ENCODE data around the gene PDZD11. TPM values are rescaled to one million over a fixed set of nuclear protein-coding genes. Genes with fewer than 3 reads are reported as not detected.

Gene PDZD11
- total RNA-seq, 1 experiment from 2014 or later = 29.6 TPM

GRCh38 chrX:70292788-70293187, 3.1 kb upstream of the PDZD11 start:
- CTCF ChIA-PET = no interaction called here
- intact Hi-C loops (cut with micrococcal nuclease) = loop anchor here (5.0 kb wide), 1 partner anchor 160 kb away; the partner anchor contains the start of gene IGBP1
- RAD21 ChIA-PET (ENCODE audit: low non-redundant PET in 1 of 2, low total read pairs in 2 of 2, uncharacterized antibody in 2 of 2, unreplicated experiment in 2 of 2) = no interaction called here
- ATAC-seq = no peak
- Histone ChIP-seq H3K27me3 (ENCODE audit: insufficient read depth, low read length) (no peaks in the 10 kb centered on the region), H3K4me2 (ENCODE audit: low read length) (no peak overlapping the region), H3K4me1 (ENCODE audit: control insufficient read depth in 1 of 2, insufficient read depth in 2 of 2, low read length in 2 of 2) (peaks cover 3 to 5% of the 10 kb centered on the region in 2 experiments; a peak in 1 of 4 replicates), H3K27ac (ENCODE audit: low read depth, low read length) (no peak overlapping the region), H3K79me2 (ENCODE audit: insufficient read depth, low read length) (peaks cover 77% of the 10 kb centered on the region), H3K4me3 (replicated peaks in 1 of 2; ENCODE audit: low read depth in 1 of 2, low read length in 2 of 2) (no peak overlapping the region), H3K9ac (ENCODE audit: low read length) (no peak overlapping the region), H2AFZ (ENCODE audit: low read depth, low read length, poor library complexity, severe bottlenecking) (no peak overlapping the region), H3K9me3 (ENCODE audit: control insufficient read depth in 1 of 2, insufficient read depth in 1 of 2, low read depth in 1 of 2, low read length in 2 of 2) (no peaks in the 10 kb centered on the region), H3K36me3 (ENCODE audit: control insufficient read depth in 1 of 2, insufficient read depth in 2 of 2, low read length in 2 of 2) (peaks cover 4 to 15% of the 10 kb centered on the region in 2 experiments), H4K20me1 (ENCODE audit: insufficient read depth) (no peaks in the 10 kb centered on the region), H3K9me2 (ENCODE audit: insufficient read depth) (no peaks in the 10 kb centered on the region)
- TF ChIP-seq ZNF274 (IDR thresholded peaks at IDR 0.05; ENCODE audit: low read depth, low read length) (no peak), TCF7L2 (IDR thresholded peaks at IDR 0.05; ENCODE audit: borderline replicate concordance, extremely low read depth, insufficient read depth, insufficient read length) (no peak), CEBPB (IDR thresholded peaks at IDR 0.05; ENCODE audit: low read depth) (no peak), EGR1 (IDR thresholded peaks at IDR 0.05; ENCODE audit: low read depth) (no peak), EZH2phosphoT487 (IDR thresholded peaks at IDR 0.05; ENCODE audit: borderline replicate concordance) (no peak), SP1 (IDR thresholded peaks at IDR 0.05; ENCODE audit: low read depth) (no peak), ZBTB33 (IDR thresholded peaks at IDR 0.05; ENCODE audit: extremely low read depth, insufficient replicate concordance, low read length) (no peak), ATF3 (IDR thresholded peaks at IDR 0.05) (no peak), MAX (IDR thresholded peaks at IDR 0.05) (no peak), YY1 (IDR thresholded peaks at IDR 0.05; ENCODE audit: extremely low read depth, insufficient replicate concordance, low read depth, low read length) (no peak), SRF (IDR thresholded peaks at IDR 0.05; ENCODE audit: low read depth) (no peak), ELF1 (IDR thresholded peaks at IDR 0.05; ENCODE audit: borderline replicate concordance, low read depth) (no peak), FOSL1 (IDR thresholded peaks at IDR 0.05; ENCODE audit: low read depth) (no peak), JUND (IDR thresholded peaks at IDR 0.05) (no peak), CBX3 (IDR thresholded peaks at IDR 0.05; ENCODE audit: low read depth) (no peak), CTCF (IDR thresholded peaks at IDR 0.05 in 2 of 3, conservative IDR thresholded peaks at IDR 0.05 in 1 of 3; ENCODE audit: borderline replicate concordance in 1 of 3, insufficient read depth in 1 of 3, low read depth in 2 of 3, low read length in 2 of 3) (no peak), REST (IDR thresholded peaks at IDR 0.05; ENCODE audit: low read depth) (no peak), RAD21 (IDR thresholded peaks at IDR 0.05; ENCODE audit: low read depth) (no peak)
- POLR2A ChIA-PET = no interaction called here
- BruUV-seq (replicated peaks) = no TSS peak
- DNase-seq (ENCODE audit: low read depth, low spot score) = no peak

Data from HCT116 (cell line).